Hematopoietic multipotent progenitor cell treated with erythropoietin and hydrocortisone succinate and interleukin-3 and kit ligand, for 15 days (in vitro differentiated cells): ENCODE results near the gene PPFIA2.
"Not testable (repeated sequence)": the region's sequence is repeated elsewhere in the genome, so short reads cannot be mapped to it uniquely, and the experiment has no call there.

Experiments
- DNase-seq: peaks from one replicate; pipeline ENCODE4 v3.0.0-alpha.2; 2015; ENCODE audit warnings: low spot score

The PPFIA2 gene

GRCh38 chr12:81211306-81211705, 547.8 kb downstream of the PPFIA2 start:
- DNase-seq = no peak

- not testable (repeated sequence) for DNase-seq
Measured at GRCh38 chr12:81209772-81210225, 549.4 kb downstream of the PPFIA2 start.

- DNase-seq = no peak
Measured at GRCh38 chr12:81209012-81209411, 550.1 kb downstream of the PPFIA2 start.

GRCh38 chr12:81208187-81208911, 550.8 kb downstream of the PPFIA2 start:
- DNase-seq = no peak
